GM21390 (cell line): ENCODE results near the gene GABBR2.

Experiments
- ATAC-seq: cut with Tn5 transposase; IDR thresholded peaks from one replicate; pipeline ENCODE4 v1.9.1; 2021; ENCODE audit not compliant: unreplicated experiment

Gene GABBR2

DNA sequence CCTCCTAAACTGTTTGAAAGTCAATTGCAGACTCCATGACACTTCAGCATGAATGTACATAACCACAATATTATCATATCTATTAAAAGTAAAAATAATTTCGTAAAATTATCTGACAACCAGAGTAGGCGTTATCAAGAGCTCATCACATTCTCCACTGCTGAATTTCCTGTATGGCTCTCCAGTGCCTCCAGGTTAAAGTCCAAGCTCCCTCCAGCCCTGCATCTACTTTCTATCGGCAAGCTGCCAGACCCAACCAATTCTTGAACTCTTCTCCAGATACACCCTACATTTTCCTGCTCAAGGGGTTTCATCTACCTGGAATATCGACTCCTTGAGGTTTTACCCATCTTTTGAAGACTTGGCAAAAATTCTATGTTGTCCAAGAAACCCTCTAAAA, 378.8 kb downstream of the GABBR2 start:
- ATAC-seq: no peak

DNA sequence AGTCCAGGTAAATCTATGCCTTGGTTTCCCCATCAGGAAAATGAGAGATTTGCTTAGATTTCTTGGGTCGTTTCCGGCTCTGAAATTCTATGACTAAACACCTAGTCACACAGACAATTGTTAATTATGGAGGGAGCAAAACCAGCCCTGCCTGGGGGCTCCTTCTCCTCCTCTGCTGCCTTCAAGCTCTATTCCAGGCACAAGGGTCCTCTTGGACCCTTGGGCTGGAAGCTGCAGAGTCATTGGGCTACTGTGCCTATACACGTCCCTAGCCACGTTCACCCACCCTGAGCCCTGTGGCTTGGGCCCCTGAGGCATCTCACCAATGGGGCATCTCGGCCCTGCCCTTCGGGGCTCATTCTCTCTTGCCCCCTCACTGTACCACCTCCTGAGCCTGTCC, 379.5 kb downstream of the GABBR2 start:
- no peak for ATAC-seq

GRCh38 chr9:98328770-98329169, 380.0 kb downstream of the GABBR2 start:
- no peak for ATAC-seq

- no peak for ATAC-seq
These were observed 380.6 kb downstream of the GABBR2 start for GRCh38 chr9:98328141-98328540.

DNA sequence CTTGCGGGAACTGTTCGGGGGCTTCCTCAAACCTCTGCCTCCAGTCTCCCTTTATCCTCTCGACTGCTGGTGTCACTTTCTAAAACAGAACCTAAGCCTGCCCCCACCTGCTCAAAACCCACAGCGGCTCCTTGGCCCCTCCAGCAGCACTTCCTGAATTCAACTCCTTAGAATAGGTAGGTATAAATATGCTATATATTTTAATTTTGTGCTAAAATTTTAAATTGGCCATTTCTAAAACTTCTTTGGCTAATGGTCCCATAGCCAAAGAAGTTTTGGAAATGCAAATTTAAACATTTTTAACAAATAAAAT, 381.5 kb downstream of the GABBR2 start:
- no peak for ATAC-seq

GRCh38 chr9:98326459-98327248, 382.1 kb downstream of the GABBR2 start:
- ATAC-seq: no peak

GRCh38 chr9:98324801-98325200, 383.9 kb downstream of the GABBR2 start:
- ATAC-seq: no peak

DNA sequence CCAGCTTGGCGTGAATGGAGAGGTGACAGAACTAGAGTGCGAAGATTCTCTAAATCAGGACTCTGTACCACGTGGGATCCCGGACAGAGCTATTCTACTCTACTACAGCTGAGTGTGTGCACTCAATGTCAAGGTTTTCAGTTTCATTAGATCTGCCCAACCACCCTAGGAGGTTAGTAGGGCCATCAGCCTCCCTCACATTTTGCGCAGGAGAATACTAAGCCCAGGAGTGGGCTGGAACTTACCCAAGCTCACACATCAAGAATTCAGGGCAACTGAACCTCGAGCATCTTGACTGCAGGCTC, 385.0 kb downstream of the GABBR2 start:
- no peak for ATAC-seq

- no peak for ATAC-seq
These were observed 385.5 kb downstream of the GABBR2 start for GRCh38 chr9:98323051-98323830.

GRCh38 chr9:98321269-98321668, 387.5 kb downstream of the GABBR2 start:
- no peak for ATAC-seq

DNA sequence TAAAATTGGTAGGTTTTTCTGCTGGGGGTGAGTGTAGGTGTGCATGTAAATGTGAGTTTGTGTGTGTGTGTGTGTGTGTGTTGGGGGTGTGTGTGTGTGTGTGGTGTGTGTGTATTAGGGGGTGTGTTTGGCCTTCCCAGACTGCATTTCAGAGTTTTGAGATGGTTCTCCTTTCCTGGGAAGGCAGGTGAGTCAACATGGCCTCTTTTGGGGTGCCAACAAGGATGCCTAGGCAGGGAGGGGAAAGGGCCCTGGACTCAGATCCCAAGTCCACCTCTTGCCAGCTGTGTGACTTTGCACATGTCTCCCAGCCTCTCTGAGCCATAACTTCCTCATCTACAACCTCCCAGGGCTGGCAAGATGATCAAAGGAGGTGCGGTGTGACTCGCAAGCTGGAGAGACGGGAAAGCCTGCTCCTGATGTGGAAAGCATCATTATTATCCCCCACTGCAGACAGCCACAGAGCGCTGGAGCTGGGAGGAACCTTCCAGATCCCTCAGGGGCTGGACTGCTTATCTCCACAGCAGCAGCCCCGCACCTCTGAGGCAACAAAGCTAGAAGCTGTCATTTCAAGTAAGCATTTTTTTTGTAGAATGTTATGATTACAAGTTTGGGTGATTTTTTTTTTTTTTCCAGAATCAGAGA, 389.8 kb downstream of the GABBR2 start:
- no peak for ATAC-seq

DNA sequence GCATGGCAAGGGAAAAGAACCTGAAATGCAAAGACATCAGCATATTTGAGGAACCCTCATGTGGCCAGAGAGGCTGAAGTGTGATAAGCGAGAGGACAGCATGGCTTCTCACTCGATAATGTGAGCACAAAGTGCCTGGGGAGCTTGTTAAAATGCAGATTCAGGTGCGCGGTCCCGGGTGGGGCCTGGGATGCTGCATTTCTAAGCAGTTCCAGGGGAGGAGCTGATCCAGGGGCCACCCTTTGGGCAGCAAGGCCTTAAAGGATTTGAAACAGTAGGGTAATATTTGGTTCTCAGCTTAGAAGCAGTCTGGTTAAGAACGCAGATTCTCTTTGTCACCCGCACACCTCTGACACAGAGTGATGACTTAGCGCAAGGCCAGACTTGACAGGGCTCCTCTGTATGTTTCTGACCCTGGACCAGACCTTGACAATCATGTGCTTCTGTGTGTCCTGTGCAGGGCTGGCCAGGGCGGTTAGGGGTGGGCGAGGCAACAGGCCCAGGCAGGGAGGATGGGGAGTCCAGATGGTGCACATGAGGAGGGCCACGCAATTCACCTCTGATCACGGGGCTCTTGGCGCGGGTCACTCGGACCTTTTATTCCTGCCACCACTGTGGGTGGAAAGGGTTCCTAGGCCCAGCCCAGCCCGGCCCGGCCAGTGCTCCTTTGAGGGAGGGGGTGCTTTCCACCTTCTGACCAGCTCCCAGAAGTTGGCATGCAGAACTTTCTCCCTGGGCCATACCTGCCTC, 390.5 kb downstream of the GABBR2 start:
- ATAC-seq: no peak

GRCh38 chr9:98317134-98317857, 391.4 kb downstream of the GABBR2 start:
- ATAC-seq: no peak

- no peak for ATAC-seq
These were observed 392.1 kb downstream of the GABBR2 start for GRCh38 chr9:98316445-98317133.

DNA sequence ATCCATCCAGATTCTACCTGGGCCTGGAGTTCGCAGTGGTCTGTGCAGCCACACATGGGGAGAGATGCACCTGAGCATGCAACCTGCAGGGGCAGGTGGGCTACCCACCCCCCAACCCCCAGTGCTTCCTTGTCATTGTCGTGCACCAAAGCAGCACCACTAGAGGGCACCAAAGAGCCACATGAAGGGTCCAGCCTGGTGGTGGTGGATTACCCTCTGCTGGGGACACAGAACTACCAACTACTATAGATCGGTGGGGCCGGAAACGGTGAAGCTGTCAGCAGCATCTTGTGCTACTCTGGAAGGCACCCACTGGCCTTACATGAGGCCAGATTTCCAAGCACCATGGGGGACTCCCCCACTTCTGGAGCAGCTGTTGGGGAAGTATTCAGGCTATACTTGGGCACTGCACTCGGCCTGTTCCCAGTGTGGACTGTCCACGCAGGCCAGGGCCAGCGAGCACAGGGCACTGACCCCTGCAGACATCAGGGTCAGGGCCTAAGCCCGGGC, 393.1 kb downstream of the GABBR2 start:
- ATAC-seq: no peak

DNA sequence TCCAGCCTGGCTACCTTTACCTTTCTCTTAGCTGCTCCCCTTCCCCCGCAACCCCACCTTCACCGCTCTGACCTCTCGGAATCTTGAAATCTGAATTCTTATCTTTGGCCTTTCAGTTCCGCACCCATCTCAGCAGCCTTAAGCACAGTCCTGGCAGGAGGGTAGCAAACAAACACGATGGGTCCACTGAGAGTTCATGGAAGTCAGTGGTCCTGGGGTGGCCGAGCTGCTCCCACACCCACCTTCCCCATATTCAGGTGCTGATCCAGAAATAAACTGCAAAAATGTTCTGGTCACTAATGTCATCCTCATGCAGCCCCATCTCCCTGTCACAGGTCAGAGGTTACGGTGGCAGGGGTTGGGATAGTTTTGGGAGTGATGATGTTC, 393.7 kb downstream of the GABBR2 start:
- ATAC-seq: no peak

DNA sequence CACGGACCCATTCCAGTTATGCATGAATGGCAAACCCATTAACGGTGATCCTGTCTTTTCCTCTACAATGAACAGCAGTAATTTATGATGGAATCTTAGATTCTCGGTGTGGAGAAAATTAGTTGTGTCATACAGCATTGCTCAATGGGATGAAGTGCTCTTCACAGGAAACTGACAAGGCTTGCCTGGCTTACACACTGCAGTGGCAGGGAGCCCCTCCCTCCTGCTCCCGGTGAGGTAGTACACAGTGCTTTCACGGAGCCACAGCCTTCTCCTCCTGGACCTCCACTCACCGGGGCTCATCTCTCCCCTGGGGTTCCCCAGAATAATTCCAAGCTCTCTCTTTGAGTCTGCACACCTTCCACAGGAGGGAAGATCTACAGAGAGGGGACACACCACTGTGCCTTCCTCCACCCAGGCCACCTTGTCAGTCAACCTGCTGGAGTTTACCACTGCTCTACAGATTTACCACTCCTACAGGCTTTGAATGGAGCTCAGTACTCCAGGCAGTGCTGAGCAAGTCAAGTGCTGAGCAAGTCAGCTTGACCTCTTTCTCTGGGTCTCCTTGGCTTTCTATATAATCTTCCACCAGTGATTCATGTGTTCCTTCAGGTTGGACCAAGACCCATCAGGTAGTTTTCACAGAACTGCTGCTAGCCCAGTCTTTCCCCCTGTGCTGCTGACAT, 394.2 kb downstream of the GABBR2 start:
- no peak for ATAC-seq

GRCh38 chr9:98312365-98312764, 396.4 kb downstream of the GABBR2 start:
- ATAC-seq: no peak

DNA sequence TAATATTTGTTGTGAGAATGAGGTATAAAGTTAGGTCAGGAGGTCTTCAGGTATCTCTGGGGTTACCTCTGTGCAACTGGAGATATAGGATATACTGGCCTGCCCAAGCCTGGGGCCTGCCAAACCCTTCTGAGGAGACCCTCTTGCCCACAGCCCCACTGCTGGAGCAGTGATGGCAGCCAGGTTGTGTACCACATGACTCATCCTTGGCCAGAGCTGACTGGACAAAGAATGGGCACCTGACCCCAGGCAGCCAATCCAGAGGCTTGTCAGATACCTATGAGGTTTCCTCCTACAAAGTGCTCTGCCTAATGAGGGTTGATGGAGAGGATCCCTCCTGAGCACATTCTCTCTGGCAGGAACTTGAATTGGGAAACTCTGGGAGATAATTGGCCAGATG, 397.2 kb downstream of the GABBR2 start:
- ATAC-seq: no peak
